Measurements from ENCODE around the gene TDP2. TPM values are rescaled to one million over a fixed set of nuclear protein-coding genes. Genes with fewer than 3 reads are reported as not detected.

Gene TDP2
- total and polyA plus RNA-seq, 2 donors (not counting 1 experiment from before 2014, with no cell fraction given): 19.4 to 63.5 TPM

- Histone ChIP-seq H3K27me3 (replicated peaks in 1 of 4; ENCODE audit: control extremely low read depth in 1 of 4, control insufficient read depth in 3 of 4, insufficient read depth in 4 of 4, low read length in 3 of 4) (no peaks in the 10 kb centered on the region), H4K20me1 (ENCODE audit: control insufficient read depth, insufficient read depth, low read length, poor library complexity, severe bottlenecking) (no peaks in the 10 kb centered on the region), H3K4me1 (ENCODE audit: control insufficient read depth in 2 of 2, insufficient read depth in 2 of 2, low read length in 2 of 2) (no peaks in the 10 kb centered on the region), H3K79me2 (ENCODE audit: control insufficient read depth, insufficient read depth, low read length) (no peaks in the 10 kb centered on the region), H3K36me3 (replicated peaks in 1 of 2; ENCODE audit: control extremely low read depth in 1 of 2, control insufficient read depth in 1 of 2, extremely low read depth in 1 of 2, insufficient read depth in 2 of 2, low read length in 1 of 2) (no peaks in the 10 kb centered on the region), H3K27ac (ENCODE audit: low read length in 2 of 2) (no peak overlapping the region), H3K9ac (ENCODE audit: low read length) (no peak overlapping the region), H2AFZ (ENCODE audit: insufficient read depth, low read depth, low read length, poor library complexity, severe bottlenecking) (no peak overlapping the region), H3K4me2 (replicated peaks; ENCODE audit: low read depth, low read length, poor library complexity, severe bottlenecking) (no peak overlapping the region), H3K9me3 (ENCODE audit: control extremely low read depth in 1 of 3, control insufficient read depth in 2 of 3, insufficient read depth in 1 of 3, low read length in 2 of 3) (no peaks in the 10 kb centered on the region), H3K4me3 (ENCODE audit: control extremely low read depth in 1 of 5, extremely low read depth in 1 of 5, insufficient read depth in 1 of 5, low read depth in 2 of 5, low read length in 4 of 5) (no peak overlapping the region)
- intact Hi-C loops (cut with micrococcal nuclease): loop anchor here (5.0 to 10.0 kb wide), 2 partner anchors 47 to 409 kb away; partner anchors contain the start of gene KIAA0319
- peaks cover 2% of the 10 kb centered on the region for H3K4me1 Mint-ChIP-seq
- H3K4me3 Mint-ChIP-seq: no peak overlapping the region
- no peak overlapping the region for H3K27ac Mint-ChIP-seq
- no peaks in the 10 kb centered on the region for H3K9me3 Mint-ChIP-seq (ENCODE audit: insufficient read depth)
- ATAC-seq (ENCODE audit: low read depth) (no peak), DNase-seq (no peak)
- ChIA-PET CTCF (interaction anchor here (0.7 to 8.8 kb wide), 3 partner anchors 109 to 260 kb away, joined by 3 to 156 read pairs (median 4); no protein-coding TSS in a partner anchor), POLR2A (no interaction called here)
- WGBS (ENCODE audit: insufficient coverage): no CpG with 5 or more reads among the region's 3 CpGs
- TF ChIP-seq, protein P1, sequence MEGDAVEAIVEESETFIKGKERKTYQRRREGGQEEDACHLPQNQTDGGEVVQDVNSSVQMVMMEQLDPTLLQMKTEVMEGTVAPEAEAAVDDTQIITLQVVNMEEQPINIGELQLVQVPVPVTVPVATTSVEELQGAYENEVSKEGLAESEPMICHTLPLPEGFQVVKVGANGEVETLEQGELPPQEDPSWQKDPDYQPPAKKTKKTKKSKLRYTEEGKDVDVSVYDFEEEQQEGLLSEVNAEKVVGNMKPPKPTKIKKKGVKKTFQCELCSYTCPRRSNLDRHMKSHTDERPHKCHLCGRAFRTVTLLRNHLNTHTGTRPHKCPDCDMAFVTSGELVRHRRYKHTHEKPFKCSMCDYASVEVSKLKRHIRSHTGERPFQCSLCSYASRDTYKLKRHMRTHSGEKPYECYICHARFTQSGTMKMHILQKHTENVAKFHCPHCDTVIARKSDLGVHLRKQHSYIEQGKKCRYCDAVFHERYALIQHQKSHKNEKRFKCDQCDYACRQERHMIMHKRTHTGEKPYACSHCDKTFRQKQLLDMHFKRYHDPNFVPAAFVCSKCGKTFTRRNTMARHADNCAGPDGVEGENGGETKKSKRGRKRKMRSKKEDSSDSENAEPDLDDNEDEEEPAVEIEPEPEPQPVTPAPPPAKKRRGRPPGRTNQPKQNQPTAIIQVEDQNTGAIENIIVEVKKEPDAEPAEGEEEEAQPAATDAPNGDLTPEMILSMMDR (IDR thresholded peaks at IDR 0.05): no peak
- no peak for TF ChIP-seq EZH2 (IDR thresholded peaks at IDR 0.05; ENCODE audit: borderline replicate concordance, insufficient read depth, low read depth, low read length, poor library complexity, severe bottlenecking)
- no peaks in the 10 kb centered on the region for H3K27me3 Mint-ChIP-seq
These were observed 24.9 kb upstream of the TDP2 start for GRCh38 chr6:24691550-24691949.

- CTCF ChIA-PET: interaction anchor here (8.8 kb wide), 1 partner anchor 108 kb away, joined by 156 read pairs; no protein-coding TSS in a partner anchor
- TF ChIP-seq, protein P1 (IDR thresholded peaks at IDR 0.05): no peak
- no peak for TF ChIP-seq EZH2 (IDR thresholded peaks at IDR 0.05; ENCODE audit: borderline replicate concordance, insufficient read depth, low read depth, low read length, poor library complexity, severe bottlenecking)
- no peak for DNase-seq
- no peaks in the 10 kb centered on the region for H3K9me3 Mint-ChIP-seq (ENCODE audit: insufficient read depth)
- no peak for ATAC-seq (ENCODE audit: low read depth)
- no peak overlapping the region for H3K27ac Mint-ChIP-seq
- no peak overlapping the region for H3K4me3 Mint-ChIP-seq
- H3K4me1 Mint-ChIP-seq: peaks cover 2% of the 10 kb centered on the region
- 100% methylated on average over 1 of the region's 1 CpG for WGBS (ENCODE audit: insufficient coverage)
- H3K36me3 ChIP-seq (replicated peaks in 1 of 2; ENCODE audit: control extremely low read depth in 1 of 2, control insufficient read depth in 1 of 2, extremely low read depth in 1 of 2, insufficient read depth in 2 of 2, low read length in 1 of 2): no peaks in the 10 kb centered on the region
- intact Hi-C loops (cut with micrococcal nuclease): loop anchor here (5.0 to 10.0 kb wide), 2 partner anchors 46 to 408 kb away; partner anchors contain the start of gene KIAA0319
- no peak overlapping the region for H3K4me3 ChIP-seq (ENCODE audit: control extremely low read depth in 1 of 5, extremely low read depth in 1 of 5, insufficient read depth in 1 of 5, low read depth in 2 of 5, low read length in 4 of 5)
- no peak overlapping the region for H3K9ac ChIP-seq (ENCODE audit: low read length)
- no peaks in the 10 kb centered on the region for H3K27me3 ChIP-seq (replicated peaks in 1 of 4; ENCODE audit: control extremely low read depth in 1 of 4, control insufficient read depth in 3 of 4, insufficient read depth in 4 of 4, low read length in 3 of 4)
- POLR2A ChIA-PET: no interaction called here
- H3K4me1 ChIP-seq (ENCODE audit: control insufficient read depth in 2 of 2, insufficient read depth in 2 of 2, low read length in 2 of 2): no peaks in the 10 kb centered on the region
- H3K4me2 ChIP-seq (replicated peaks; ENCODE audit: low read depth, low read length, poor library complexity, severe bottlenecking): no peak overlapping the region
- H2AFZ ChIP-seq (ENCODE audit: insufficient read depth, low read depth, low read length, poor library complexity, severe bottlenecking): no peak overlapping the region
- no peak overlapping the region for H3K27ac ChIP-seq (ENCODE audit: low read length in 2 of 2)
- H3K9me3 ChIP-seq (ENCODE audit: control extremely low read depth in 1 of 3, control insufficient read depth in 2 of 3, insufficient read depth in 1 of 3, low read length in 2 of 3): no peaks in the 10 kb centered on the region
- no peaks in the 10 kb centered on the region for H4K20me1 ChIP-seq (ENCODE audit: control insufficient read depth, insufficient read depth, low read length, poor library complexity, severe bottlenecking)
- no peaks in the 10 kb centered on the region for H3K27me3 Mint-ChIP-seq
- no peaks in the 10 kb centered on the region for H3K79me2 ChIP-seq (ENCODE audit: control insufficient read depth, insufficient read depth, low read length)
These were observed 23.9 kb upstream of the TDP2 start for GRCh38 chr6:24690593-24690992.

All from B cell (primary cell).